ENCODE measurements around the gene FBL.
A peak's percentile ranks its signal among the peaks of the same experiment; 100 is the strongest.
"Not testable (repeated sequence)": the region's sequence is repeated elsewhere in the genome, so short reads cannot be mapped to it uniquely, and the experiment has no call there.

The FBL gene

DNA sequence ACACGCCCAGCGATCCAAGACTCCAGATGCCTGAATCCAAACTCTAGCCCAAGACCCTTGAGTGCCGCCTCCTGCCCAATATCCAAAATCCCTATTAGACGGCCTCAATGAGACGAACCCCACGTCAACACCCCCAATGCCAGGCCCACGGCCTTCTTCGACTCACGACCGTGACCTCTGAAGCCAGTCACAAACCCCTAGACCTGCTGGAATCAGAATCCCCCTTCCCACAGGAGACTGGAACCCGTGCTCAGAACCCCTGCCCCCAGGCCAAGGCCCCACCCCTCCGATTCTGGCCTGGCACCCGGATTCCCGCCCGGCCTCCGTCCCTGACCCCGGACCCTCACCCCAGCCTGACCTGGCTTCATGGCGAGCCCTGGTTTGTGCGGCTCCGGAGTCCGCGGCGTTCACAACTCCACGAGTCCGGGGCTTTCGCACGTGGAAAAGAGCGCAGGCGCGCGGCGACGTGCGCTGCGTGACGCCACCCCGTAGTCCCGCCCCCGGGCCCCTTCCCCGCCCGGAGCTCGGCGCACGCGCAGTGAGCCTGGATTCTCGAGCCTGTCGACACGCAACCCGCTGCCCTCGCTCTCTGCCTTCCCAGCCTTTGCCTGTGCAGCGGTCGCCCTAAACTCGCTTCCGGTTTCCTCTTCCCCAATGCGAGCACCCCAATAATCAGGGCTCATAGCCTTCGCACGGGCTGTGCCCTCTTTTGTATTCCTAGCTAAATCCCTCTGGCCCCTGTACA lies at the start of gene FBL:
TSS of gene FBL (minus strand) at position 447 of the 745 bp plus-strand sequence. CDS start at position 368, 79 bp downstream.
- peak; percentile 82 for DNase-seq

- DNase-seq = not testable (repeated sequence)
These were observed 48.9 kb upstream of the FBL start for GRCh38 chr19:39895096-39895495.

- not testable (repeated sequence) for DNase-seq
These were observed 48.0 kb upstream of the FBL start for GRCh38 chr19:39894236-39894606.

- not testable (repeated sequence) for DNase-seq
These were observed 47.4 kb upstream of the FBL start for GRCh38 chr19:39893366-39894235.

DNA sequence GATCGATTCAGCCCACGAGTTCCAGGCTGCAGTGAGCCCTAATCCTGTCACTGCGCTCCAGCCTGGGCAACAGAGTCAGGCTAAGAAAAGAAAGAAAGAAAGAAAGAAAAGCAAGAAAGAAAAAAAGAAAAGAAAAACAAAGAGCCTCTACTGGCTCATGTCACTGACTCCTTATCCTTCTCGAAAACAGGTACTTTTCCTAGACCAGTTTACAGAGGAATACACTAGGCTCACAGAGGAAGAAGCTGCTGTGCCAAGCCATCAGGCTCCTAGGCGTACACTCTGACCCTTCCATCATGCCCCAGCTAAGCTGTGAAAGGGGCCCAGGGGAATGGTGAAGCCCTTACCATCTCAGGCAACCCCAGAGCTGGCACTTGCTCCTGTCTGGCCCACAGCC lies 46.3 kb upstream of the FBL start:
- not testable (repeated sequence) for DNase-seq

GRCh38 chr19:39891660-39892505 lies 45.7 kb upstream of the FBL start:
- DNase-seq = not testable (repeated sequence)

DNA sequence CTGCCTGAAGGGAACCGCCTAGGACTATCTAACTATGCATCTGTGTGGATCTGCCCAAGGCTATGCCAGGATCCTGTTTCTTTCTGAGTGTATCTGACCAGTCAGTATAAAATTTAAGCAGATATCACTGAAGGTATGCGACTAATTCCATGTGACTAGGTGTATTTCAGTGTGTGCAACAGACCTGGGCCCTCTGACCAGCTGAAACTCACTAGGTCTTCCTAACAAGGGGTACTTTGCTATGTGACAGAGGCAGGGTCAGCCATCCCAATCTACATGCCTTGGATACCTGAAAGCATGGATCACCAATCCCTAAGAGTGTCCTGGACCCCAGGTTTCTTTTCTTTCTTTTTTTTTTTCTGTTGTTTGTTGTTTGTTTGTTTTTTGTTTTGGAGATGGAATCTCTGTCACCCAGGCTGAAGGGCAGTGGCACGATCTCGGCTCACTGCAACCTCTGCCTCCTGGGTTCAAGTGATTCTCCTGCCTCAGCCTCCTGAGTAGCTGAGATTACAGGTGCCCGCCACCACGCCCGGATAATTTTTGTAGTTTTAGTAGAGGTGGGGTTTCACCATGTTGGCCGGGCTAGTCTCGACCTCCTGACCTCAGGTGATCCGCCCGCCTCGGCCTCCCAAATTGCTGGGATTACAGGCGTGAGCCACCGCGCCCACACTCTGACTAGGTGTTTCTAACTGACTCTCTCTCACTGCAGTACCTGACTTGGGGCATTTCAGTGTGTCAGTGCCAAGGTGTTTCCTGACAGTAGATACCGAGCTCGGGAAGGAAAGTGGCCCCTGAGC lies 44.8 kb upstream of the FBL start:
- no peak for DNase-seq

DNA sequence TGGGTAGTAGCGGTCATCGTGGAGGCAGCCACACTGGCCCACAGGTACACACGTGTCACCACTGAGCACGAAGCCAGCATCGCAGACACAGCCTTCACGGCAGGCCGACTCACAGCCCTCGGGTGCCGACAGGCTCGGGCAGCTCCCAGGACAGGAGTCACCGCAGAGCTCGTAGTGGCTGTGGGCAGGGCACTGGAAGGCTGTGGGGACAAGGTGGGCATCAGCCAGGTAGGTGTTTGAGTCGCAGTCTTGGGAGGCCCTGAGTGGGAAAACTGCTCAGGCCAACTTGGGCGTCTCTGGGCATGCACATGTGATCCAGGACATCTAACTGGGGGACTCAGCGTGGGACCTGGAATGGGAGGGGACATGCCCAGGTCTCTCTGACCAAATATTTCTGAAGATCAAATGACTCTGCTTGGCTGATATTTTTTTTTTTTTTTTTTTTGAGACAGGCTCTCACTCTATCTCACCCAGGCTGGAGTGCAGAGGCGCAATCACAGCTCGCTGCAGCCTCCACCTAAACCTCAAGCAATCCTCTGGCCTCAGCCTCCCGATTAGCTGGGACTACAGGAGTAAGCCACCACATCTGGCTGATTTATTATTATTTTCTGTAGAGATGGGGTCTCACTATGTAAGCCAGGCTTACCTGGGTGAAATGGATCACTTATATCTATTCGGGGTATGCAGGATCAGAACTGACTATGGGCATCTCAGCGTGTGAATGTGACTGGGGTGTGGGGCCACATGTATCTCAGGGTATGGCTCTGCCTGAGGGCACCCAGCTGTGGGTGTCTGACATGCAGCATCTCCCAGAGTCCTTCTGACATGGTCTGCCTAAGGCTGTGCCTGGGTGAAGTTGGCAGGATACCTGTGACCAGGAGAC lies 43.9 kb upstream of the FBL start:
- not testable (repeated sequence) for DNase-seq

DNA sequence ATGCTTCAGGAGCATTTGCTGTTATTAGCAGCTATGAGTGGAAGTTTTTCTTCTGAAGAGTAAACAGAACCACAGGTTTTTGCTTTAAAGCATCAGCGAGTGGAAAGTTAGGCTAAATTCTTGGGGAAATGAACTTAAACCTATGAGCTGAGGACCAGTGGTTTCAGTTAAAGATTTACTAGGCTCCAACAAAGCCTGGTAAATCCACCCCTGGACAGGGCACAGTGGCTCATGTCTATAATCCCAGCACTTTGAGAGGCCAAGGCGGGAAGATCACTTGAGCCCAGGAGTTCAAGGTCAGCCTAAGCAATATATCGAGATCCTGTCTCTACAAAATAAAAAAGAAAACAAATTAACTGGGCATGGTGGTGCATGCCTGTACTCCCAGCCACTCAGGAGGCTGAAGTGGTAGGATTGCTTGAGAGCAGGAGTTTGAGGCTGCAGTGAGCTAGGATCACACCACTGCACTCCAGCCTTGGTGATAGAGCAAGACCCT lies 41.3 kb upstream of the FBL start:
- DNase-seq = not testable (repeated sequence)

DNA sequence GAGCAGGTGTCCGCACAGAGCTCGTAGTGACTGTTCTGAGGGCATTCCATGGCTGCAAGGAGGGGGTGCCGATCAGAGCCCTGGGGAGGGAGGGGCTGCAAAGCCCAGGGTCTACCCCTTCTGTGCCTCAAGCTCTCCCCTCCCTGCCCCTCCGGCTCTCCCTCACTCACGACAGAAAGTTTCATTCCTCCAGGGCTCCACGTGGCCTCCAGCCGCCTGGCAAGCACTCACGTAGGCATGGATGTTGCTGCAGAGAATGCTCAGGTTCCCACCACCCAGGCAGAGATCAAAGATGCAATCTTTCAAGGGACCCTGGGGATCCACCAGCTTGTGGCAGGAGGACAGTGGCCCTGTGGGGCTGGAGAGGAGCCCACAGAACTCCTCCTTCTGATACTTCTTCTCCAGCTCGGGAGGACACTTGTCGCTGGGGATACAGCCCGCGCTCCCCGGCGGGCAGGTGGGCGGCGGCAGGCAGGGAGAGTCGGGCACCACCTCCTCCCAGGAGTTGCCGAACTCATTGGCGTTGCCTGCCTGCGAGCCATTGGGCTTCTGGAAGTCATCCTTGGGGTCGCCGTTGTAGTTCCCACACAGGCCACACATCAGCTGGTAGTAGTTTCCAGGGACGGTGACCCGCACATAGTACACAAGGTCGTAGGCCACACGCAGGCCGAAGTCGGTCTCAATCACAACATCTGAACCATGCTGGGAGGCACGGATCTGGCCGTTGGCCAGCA lies 39.8 kb upstream of the FBL start:
- not testable (repeated sequence) for DNase-seq

- DNase-seq = not testable (repeated sequence)
These were observed 38.5 kb upstream of the FBL start for GRCh38 chr19:39884721-39885120.

DNA sequence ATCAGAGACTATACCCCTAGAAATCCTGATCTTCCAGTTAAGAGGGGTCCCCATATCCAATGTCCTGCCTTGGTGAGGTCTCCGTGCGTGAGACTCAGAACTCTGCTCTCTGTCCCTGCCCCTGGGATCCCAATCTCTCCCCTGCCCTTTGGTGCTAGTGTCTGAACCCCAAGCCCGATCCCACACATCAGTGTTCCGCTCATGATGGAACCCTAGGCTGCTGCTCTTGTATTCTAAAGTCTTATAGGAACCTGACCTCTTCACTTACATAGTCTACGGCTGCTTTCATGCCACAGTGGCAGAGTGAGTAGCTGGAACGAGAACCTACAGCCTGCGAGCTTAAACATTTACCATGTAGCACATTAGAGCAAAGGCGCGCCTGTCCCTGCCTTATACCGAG lies 36.5 kb upstream of the FBL start:
- DNase-seq = not testable (repeated sequence)

- DNase-seq = not testable (repeated sequence)
These were observed 35.4 kb upstream of the FBL start for GRCh38 chr19:39881495-39882110.

DNA sequence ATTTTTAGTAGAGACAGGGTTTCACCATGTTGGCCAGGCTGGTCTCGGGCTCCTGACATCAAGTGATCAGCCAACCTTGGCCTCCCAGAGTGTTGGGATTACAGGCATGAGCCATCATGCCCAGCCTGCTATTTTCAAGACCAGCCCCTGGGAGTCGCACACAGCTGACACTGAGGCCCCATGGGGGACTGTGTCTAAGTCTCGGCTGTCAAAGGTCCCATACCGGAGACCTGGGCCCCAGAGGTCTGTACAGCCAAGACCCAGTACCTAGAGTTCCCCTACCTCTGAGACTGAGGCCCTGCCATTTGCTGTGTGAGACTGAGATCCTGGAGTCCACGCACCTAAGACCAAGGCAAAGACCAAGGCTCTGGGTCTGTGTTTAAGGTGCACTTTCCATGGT lies 34.1 kb upstream of the FBL start:
- not testable (repeated sequence) for DNase-seq

DNA sequence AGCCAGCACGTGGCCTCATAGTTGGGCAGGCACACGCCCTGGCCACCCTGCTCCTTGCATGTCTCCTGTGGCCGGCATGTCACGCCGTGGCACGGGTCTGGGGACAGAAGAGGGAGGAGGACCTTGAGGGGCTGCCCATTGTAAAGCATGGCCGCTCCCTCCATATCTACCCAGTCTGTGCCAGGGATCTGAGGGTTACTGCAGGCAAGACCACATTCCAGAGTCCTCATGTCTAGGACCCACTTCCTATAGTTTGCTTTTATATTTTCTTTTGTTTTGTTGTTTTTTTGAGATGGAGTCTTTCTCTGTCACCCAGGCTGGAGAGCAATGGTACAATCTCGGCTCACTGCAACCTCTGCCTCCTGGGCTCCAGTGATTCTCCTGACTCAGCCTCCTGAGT lies 33.6 kb upstream of the FBL start:
- DNase-seq = not testable (repeated sequence)

DNA sequence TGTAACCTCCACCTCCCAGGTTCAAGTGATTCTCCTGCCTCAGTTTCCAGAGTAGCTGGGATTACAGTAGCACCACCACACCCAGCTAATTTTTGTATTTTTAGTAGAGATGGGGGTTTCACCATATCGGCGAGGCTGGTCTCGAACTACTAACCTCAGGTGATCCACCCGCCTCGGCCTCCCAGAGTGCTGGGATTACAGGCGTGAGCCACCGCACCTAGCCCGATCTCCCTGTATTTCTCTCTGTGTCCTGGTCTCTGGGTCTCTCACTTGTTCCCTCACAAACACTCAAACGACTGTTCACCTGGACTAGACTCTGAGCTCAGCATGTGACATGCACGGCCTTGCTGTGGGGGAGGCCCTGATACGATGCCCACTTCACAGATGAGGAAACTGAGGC lies 32.7 kb upstream of the FBL start:
- DNase-seq = not testable (repeated sequence)

GRCh38 chr19:39878398-39878797 lies 32.2 kb upstream of the FBL start:
- DNase-seq = no peak

- DNase-seq = not testable (repeated sequence)
These were observed 31.8 kb upstream of the FBL start for GRCh38 chr19:39877982-39878381.

DNA sequence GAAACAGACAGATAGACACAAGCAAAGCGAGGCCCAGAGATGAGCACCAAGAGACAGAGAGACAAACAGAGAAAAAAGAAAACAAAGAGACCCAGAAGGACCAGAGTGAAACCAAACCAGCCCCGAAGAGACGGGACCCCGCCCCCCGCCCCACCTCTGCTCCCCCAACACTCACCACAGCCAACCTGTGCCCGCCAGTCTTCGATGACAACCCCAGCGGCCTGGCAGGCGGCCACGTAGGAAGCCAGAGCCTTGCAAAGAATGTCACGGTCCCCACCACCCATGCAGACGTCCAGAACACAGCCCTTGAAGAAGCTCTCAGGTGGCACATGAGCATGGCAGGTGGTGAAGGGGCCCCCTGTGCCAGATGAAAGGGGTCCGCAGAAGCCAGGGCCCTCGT lies 31.3 kb upstream of the FBL start:
- DNase-seq = not testable (repeated sequence)

DNA sequence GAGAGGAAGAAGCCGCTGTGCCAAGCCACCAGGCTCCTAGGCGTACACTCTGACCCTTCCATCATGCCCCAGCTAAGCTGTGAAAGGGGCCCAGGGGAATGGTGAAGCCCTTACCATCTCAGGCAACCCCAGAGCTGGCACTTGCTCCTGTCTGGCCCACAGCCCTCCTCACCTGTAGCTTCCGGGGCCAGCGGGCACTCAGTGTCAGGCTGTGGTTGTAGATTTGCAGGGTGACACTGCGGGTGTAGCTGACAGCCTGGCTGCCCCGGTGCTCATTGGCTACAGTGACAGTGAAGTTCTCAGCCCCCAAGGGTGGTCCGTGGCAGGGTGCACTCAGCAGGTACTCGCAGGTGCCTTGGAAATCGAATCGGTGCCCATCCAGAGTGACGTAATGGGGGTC lies 30.3 kb upstream of the FBL start:
- not testable (repeated sequence) for DNase-seq
